Effector CD4-positive, alpha-beta T cell (primary cell): ENCODE results near the gene UBL4A.

Experiments used
- DNase-seq: peaks from one replicate; pipeline ENCODE4 v3.0.0-alpha.2; 2020

The UBL4A gene

DNA sequence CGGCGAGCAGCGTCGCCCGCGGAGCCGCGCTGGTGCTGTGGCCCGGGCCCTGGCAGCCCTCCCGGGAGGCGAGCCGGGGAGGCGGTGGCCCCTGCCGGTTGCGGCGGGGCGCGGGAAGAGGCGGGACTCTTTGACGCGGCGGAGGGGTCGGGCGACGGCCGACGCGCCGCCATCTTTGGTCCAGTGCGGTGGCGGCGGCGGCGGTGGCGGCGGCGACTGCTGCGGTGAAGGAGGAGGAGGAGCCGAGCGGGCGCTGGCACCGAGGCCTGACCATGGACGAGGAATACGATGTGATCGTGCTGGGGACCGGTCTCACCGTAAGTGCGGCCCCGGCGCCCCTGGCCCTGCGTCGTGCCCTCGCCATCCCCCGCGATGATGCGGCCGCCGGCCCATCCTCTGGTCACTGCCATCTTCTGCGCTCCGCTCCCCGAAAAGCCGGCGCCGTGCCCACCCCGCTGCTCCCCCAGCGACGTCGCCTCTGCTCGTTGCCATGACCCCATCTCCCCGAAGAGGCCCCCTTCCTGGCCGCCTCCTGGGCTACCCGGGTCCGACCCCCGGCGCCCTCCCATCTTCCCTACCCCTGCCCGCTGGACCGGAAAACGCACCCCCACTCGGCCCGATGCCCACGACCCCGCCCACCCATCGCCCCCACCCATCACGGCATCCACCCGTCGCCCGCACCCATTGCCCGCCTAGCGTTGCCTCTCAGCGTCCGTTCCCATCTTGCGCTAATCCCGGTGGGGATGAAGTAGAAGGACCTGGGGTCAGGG lies 49.2 kb downstream of the UBL4A start, which contains the start of gene GDI1:
GDI1 (plus strand) TSS at position 172 of the 770 bp plus-strand sequence; CDS start at position 273, 101 bp downstream.
- DNase-seq = peak; percentile 47

DNA sequence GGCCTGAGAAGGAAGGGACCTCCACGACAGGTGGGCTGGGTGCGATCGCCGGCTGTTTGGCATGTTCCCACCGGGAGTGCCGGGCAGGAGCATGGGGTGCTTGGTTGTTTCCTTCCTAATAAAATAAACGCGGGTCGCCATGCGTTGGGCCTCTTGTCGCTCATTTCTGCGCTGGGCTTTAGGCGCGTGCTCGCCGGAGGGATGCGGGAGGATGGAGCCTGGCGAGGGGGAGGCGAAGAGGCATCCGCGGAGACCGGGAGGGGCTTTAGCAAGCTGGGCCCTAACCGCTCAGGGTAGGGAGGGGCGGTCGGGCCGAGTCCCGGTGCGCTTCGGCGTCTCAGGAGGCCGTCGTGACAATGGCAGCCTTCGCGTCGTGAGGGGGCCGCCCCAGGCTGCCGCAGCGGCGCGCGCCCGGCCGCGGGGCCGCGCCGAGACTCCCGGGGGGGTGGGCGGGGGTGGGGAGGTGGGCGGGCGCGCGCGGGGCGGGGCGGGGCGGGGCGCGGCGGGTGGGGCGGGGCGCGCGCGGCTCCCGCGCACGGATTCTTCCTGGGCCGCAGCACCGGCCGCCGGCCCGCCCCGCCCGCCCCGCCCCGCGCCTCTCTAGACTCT lies 49.9 kb downstream of the UBL4A start:
- DNase-seq = peak; percentile 40

DNA sequence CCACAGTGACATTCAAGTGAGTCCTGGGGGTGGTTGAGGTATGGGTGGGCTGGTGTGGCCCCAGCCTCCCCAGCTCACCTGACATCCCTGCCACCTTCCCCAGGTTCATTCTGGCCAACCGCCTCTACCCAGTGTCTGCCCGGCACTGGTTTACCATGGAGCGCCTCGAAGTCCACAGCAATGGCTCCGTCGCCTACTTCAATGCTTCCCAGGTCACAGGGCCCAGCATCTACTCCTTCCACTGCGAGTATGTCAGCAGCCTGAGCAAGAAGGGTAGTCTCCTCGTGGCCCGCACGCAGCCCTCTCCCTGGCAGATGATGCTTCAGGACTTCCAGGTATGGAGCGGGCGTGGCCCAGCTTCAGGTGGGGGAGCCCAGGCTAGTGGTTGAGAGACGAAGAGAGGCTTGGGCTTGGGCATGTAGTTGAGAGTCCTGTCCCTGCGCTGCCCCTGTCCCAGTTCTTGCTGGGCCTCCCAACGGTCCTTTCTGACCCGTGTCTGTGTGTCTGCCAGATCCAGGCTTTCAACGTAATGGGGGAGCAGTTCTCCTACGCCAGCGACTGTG lies 51.2 kb downstream of the UBL4A start:
- DNase-seq = no peak

DNA sequence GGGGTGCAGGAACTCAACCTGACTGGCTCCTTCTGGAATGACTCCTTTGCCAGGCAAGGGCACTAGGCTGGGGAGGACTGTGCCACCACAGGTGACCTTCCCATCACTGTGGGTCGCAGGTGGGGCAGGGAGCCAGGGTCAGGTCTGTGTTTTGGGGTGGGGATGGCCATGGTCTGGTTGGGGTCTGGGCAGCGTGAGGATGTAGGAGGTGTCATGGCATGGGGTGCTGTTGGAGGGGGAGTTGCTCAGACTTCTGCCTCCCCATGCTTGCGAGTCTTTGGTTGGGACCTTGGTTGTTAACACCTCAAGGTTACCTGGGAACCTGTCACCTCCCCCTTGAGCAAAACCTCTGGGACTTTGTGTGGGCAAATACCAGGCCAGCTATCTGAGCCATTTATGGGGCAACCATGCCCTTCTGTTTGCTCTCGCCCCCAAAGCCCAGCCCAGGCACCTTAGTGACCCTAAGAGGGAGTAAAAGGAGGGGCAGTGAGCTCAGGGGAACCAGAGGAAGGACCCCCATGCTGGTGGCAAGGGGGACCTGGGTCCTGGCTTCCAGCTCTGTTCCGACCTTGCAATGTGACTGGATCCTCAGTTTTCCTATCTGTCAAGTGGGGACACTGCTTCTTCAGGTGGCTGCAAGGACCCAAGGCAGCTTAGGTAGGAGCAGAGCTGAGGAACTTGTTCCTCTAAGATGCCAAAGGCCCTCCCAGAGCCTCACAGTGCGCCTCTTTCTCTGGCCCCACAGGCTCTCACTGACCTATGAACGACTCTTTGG lies 51.8 kb downstream of the UBL4A start:
- no peak for DNase-seq
